ENCODE results near the gene OAF. TPM values are rescaled to one million over a fixed set of nuclear protein-coding genes. Genes with fewer than 3 reads are reported as not detected.
A peak's percentile ranks its signal among the peaks of the same experiment; 100 is the strongest.
"Not testable (repeated sequence)": the region's sequence is repeated elsewhere in the genome, so short reads cannot be mapped to it uniquely, and the experiment has no call there.

Gene OAF
- total RNA-seq, 2 experiments from 2014 or later, result 5.3 TPM

- DNase-seq, result no peak
- H3K36me3 Mint-ChIP-seq (ENCODE audit: low read depth), result peaks cover 1% of the 10 kb centered on the region
- peaks cover 28% of the 10 kb centered on the region for H3K4me1 Mint-ChIP-seq (ENCODE audit: low read depth)
- H3K4me3 Mint-ChIP-seq, result no peak overlapping the region
- POLR2A ChIA-PET, result no interaction called here
- CTCF ChIA-PET, result no interaction called here
- no peak for ATAC-seq
- no peaks in the 10 kb centered on the region for H3K9me3 Mint-ChIP-seq (ENCODE audit: insufficient read depth)
- no peak overlapping the region for H3K27ac Mint-ChIP-seq
- H3K27me3 Mint-ChIP-seq (ENCODE audit: low read depth), result peaks cover 79% of the 10 kb centered on the region
Measured at GRCh38 chr11:120241277-120241676, 30.4 kb downstream of the OAF start.

- CTCF ChIA-PET, result interaction anchor here (0.7 to 9.7 kb wide), 6 partner anchors 8 to 74 kb away, joined by 3 to 75 read pairs (median 12); no protein-coding TSS in a partner anchor
- Mint-ChIP-seq H3K36me3 (ENCODE audit: low read depth) (peaks cover 3% of the 10 kb centered on the region), H3K9me3 (ENCODE audit: insufficient read depth) (no peaks in the 10 kb centered on the region), H3K27ac (no peak overlapping the region), H3K4me1 (ENCODE audit: low read depth) (peaks cover 45% of the 10 kb centered on the region), H3K27me3 (ENCODE audit: low read depth) (peaks cover 70% of the 10 kb centered on the region), H3K4me3 (no peak overlapping the region)
- no peak for DNase-seq
- ATAC-seq, result no peak
- POLR2A ChIA-PET, result no interaction called here
Measured at GRCh38 chr11:120243221-120243620, 32.4 kb downstream of the OAF start.

- Mint-ChIP-seq H3K36me3 (ENCODE audit: low read depth) (peaks cover 3% of the 10 kb centered on the region), H3K27ac (no peak overlapping the region), H3K9me3 (ENCODE audit: insufficient read depth) (no peaks in the 10 kb centered on the region), H3K27me3 (ENCODE audit: low read depth) (peaks cover 59% of the 10 kb centered on the region), H3K4me3 (no peak overlapping the region), H3K4me1 (ENCODE audit: low read depth) (peaks cover 60% of the 10 kb centered on the region)
- ChIA-PET CTCF (interaction anchor here (1.6 to 9.7 kb wide), 5 partner anchors 9 to 76 kb away, joined by 3 to 75 read pairs (median 16); no protein-coding TSS in a partner anchor), POLR2A (no interaction called here)
- no peak for ATAC-seq
- peak; percentile 27 for DNase-seq
Measured at GRCh38 chr11:120244476-120245365, 33.9 kb downstream of the OAF start.

- DNase-seq, result no peak
- H3K27me3 Mint-ChIP-seq (ENCODE audit: low read depth), result peaks cover 63% of the 10 kb centered on the region
- no peak overlapping the region for H3K4me3 Mint-ChIP-seq
- CTCF ChIA-PET, result interaction anchor here (0.6 to 9.7 kb wide), 4 partner anchors 10 to 58 kb away, joined by 3 to 75 read pairs (median 16); no protein-coding TSS in a partner anchor
- H3K27ac Mint-ChIP-seq, result no peak overlapping the region
- ATAC-seq, result no peak
- H3K36me3 Mint-ChIP-seq (ENCODE audit: low read depth), result peaks cover 8% of the 10 kb centered on the region
- H3K9me3 Mint-ChIP-seq (ENCODE audit: insufficient read depth), result no peaks in the 10 kb centered on the region
- POLR2A ChIA-PET, result no interaction called here
- H3K4me1 Mint-ChIP-seq (ENCODE audit: low read depth), result peaks cover 67% of the 10 kb centered on the region
Measured at GRCh38 chr11:120245434-120245833, 34.6 kb downstream of the OAF start.

- DNase-seq (peak; percentile 32), ATAC-seq (peak; percentile 92)
- ChIA-PET CTCF (interaction anchor here (0.7 to 9.7 kb wide), 6 partner anchors 9 to 80 kb away, joined by 3 to 75 read pairs (median 9); no protein-coding TSS in a partner anchor), POLR2A (interaction anchor here (0.9 kb wide), 1 partner anchor 12 kb away, joined by 3 read pairs; no protein-coding TSS in a partner anchor)
- Mint-ChIP-seq H3K9me3 (ENCODE audit: insufficient read depth) (no peaks in the 10 kb centered on the region), H3K4me1 (ENCODE audit: low read depth) (peaks cover 63% of the 10 kb centered on the region), H3K36me3 (ENCODE audit: low read depth) (peaks cover 8% of the 10 kb centered on the region), H3K4me3 (peak overlapping the region; percentile 70), H3K27ac (peak overlapping the region; percentile 78), H3K27me3 (ENCODE audit: low read depth) (peaks cover 54% of the 10 kb centered on the region)
Measured at GRCh38 chr11:120248551-120249278, 37.9 kb downstream of the OAF start.

- CTCF ChIA-PET, result interaction anchor here (1.5 to 9.7 kb wide), 5 partner anchors 14 to 81 kb away, joined by 6 to 75 read pairs (median 11); no protein-coding TSS in a partner anchor
- DNase-seq (no peak), ATAC-seq (peak; percentile 1)
- Mint-ChIP-seq H3K4me1 (ENCODE audit: low read depth) (peaks cover 58% of the 10 kb centered on the region), H3K27me3 (ENCODE audit: low read depth) (peaks cover 56% of the 10 kb centered on the region), H3K9me3 (ENCODE audit: insufficient read depth) (no peaks in the 10 kb centered on the region), H3K36me3 (ENCODE audit: low read depth) (peaks cover 8% of the 10 kb centered on the region), H3K27ac (peak overlapping the region; percentile 78), H3K4me3 (peak overlapping the region; percentile 70)
- POLR2A ChIA-PET, result interaction anchor here (0.9 kb wide), 1 partner anchor 13 kb away, joined by 3 read pairs; no protein-coding TSS in a partner anchor
Measured at GRCh38 chr11:120249279-120250262, 38.7 kb downstream of the OAF start.

GRCh38 chr11:120253377-120253776 is 42.5 kb downstream of the OAF start:
- DNase-seq; ATAC-seq; CTCF ChIA-PET; POLR2A ChIA-PET; H3K36me3 Mint-ChIP-seq (ENCODE audit: low read depth); H3K4me3 Mint-ChIP-seq; H3K27ac Mint-ChIP-seq; H3K9me3 Mint-ChIP-seq (ENCODE audit: insufficient read depth): not testable (repeated sequence)
- Mint-ChIP-seq H3K4me1 (ENCODE audit: low read depth) (peaks cover 32% of the 10 kb centered on the region), H3K27me3 (ENCODE audit: low read depth) (peaks cover 69% of the 10 kb centered on the region)

GRCh38 chr11:120254788-120255518 is 44.1 kb downstream of the OAF start:
- peaks cover 3% of the 10 kb centered on the region for H3K36me3 Mint-ChIP-seq (ENCODE audit: low read depth)
- no peak overlapping the region for H3K4me3 Mint-ChIP-seq
- DNase-seq (no peak), ATAC-seq (no peak)
- H3K27ac Mint-ChIP-seq, result no peak overlapping the region
- H3K27me3 Mint-ChIP-seq (ENCODE audit: low read depth), result peaks cover 74% of the 10 kb centered on the region
- no peaks in the 10 kb centered on the region for H3K9me3 Mint-ChIP-seq (ENCODE audit: insufficient read depth)
- peaks cover 16% of the 10 kb centered on the region for H3K4me1 Mint-ChIP-seq (ENCODE audit: low read depth)
- POLR2A ChIA-PET, result no interaction called here
- CTCF ChIA-PET, result interaction anchor here (1.4 kb wide), 1 partner anchor 48 kb away, joined by 6 read pairs; no protein-coding TSS in a partner anchor

GRCh38 chr11:120255519-120255866 is 44.7 kb downstream of the OAF start:
- H3K27me3 Mint-ChIP-seq (ENCODE audit: low read depth), result peaks cover 69% of the 10 kb centered on the region
- H3K36me3 Mint-ChIP-seq (ENCODE audit: low read depth), result no peaks in the 10 kb centered on the region
- no peak overlapping the region for H3K27ac Mint-ChIP-seq
- H3K9me3 Mint-ChIP-seq (ENCODE audit: insufficient read depth), result no peaks in the 10 kb centered on the region
- DNase-seq (no peak), ATAC-seq (no peak)
- no peak overlapping the region for H3K4me3 Mint-ChIP-seq
- CTCF ChIA-PET, result no interaction called here
- POLR2A ChIA-PET, result no interaction called here
- H3K4me1 Mint-ChIP-seq (ENCODE audit: low read depth), result peaks cover 12% of the 10 kb centered on the region

- POLR2A ChIA-PET, result interaction anchor here (0.6 kb wide), 1 partner anchor 42 kb away, joined by 4 read pairs; no protein-coding TSS in a partner anchor
- DNase-seq, result no peak
- H3K4me3 Mint-ChIP-seq, result no peak overlapping the region
- H3K4me1 Mint-ChIP-seq (ENCODE audit: low read depth), result peaks cover 12% of the 10 kb centered on the region
- H3K27me3 Mint-ChIP-seq (ENCODE audit: low read depth), result peaks cover 69% of the 10 kb centered on the region
- no peak overlapping the region for H3K27ac Mint-ChIP-seq
- no peaks in the 10 kb centered on the region for H3K9me3 Mint-ChIP-seq (ENCODE audit: insufficient read depth)
- CTCF ChIA-PET, result no interaction called here
- no peaks in the 10 kb centered on the region for H3K36me3 Mint-ChIP-seq (ENCODE audit: low read depth)
- ATAC-seq, result no peak
Measured at GRCh38 chr11:120256178-120256577, 45.3 kb downstream of the OAF start.
